Sigmoid colon (tissue), 7 donors: ENCODE data around the gene TECPR2. TPM values are rescaled to one million over a fixed set of nuclear protein-coding genes. Genes with fewer than 3 reads are reported as not detected.

Source experiments
- DNase-seq: peaks from one replicate; pipeline ENCODE4 v3.0.0-alpha.2; 2019
- H3K27ac ChIP-seq, 4 donors: fragments of 200-600 bp; sonication (generic); one replicate each; pipeline ENCODE4 v1.5.1; 2016 to 2019; ENCODE audit warnings: mild to moderate bottlenecking in 1 of 4
- H3K27me3 ChIP-seq, 3 donors: fragments of 200-600 bp; sonication (generic); one replicate each; pipeline ENCODE4 v1.5.1; 2019; ENCODE audit warnings: mild to moderate bottlenecking in 1 of 3
- H3K36me3 ChIP-seq, 4 donors: fragments of 200-600 bp; sonication (generic); one replicate each; pipeline ENCODE4 v1.5.1; 2016 to 2019
- H3K4me1 ChIP-seq, 4 donors: fragments of 200-600 bp; sonication (generic); one replicate each; pipeline ENCODE4 v1.5.1; 2017 to 2019
- H3K4me3 ChIP-seq, 4 donors: fragments of 200-600 bp; sonication (generic); one replicate each; pipeline ENCODE4 v1.5.1; 2017 to 2019; ENCODE audit warnings: mild to moderate bottlenecking in 2 of 4, moderate library complexity in 1 of 4
- H3K9me3 ChIP-seq, 4 donors: fragments of 200-600 bp in 3 of 4; sonication (generic) in 3 of 4; one replicate each; pipeline versions ENCODE4 v1.5.1 to v1.6.1; 2013 to 2019
- EP300 ChIP-seq, 4 donors: sonication (generic); formaldehyde crosslinking; IDR thresholded peaks; one replicate each; pipeline ENCODE4 v1.6.1; 2017; ENCODE audit warnings: antibody characterized with exemption in 4 of 4
- POLR2A ChIP-seq, 2 donors: fragments of 450-650 bp; IDR thresholded peaks; one replicate each; pipeline ENCODE4 v1.6.1; 2016; ENCODE audit warnings: antibody characterized with exemption in 2 of 2, mild to moderate bottlenecking in 2 of 2, moderate library complexity in 2 of 2
- POLR2AphosphoS5 ChIP-seq, 4 donors: sonication (generic); formaldehyde crosslinking; IDR thresholded peaks; one replicate each; pipeline ENCODE4 v1.6.1; 2017; ENCODE audit warnings: antibody characterized with exemption in 4 of 4
- WGBS, 2 donors: extraction: QIAGEN DNeasy Blood & Tissue Kit; methylation state at CpG; one replicate each; pipeline ENCODE4 v1.1.7; 2013; 5-methylcytosine and 5-hydroxymethylcytosine counted together
- intact Hi-C: fragments of 100-400 bp; cut with DNase I; formaldehyde crosslinking; loops from one replicate; pipeline ENCODE4 v1.15.1; 2023
- polyA plus RNA-seq, 3 donors: library from polyadenylated mRNA; stranded (reverse); fragments of 200-250 nt; gene quantifications; one replicate each; pipeline ENCODE4 v1.2.3, GENCODE V29; 2013
- total RNA-seq, 4 donors: library from RNA; depleted of rRNA; stranded (reverse); fragments of >200 nt; gene quantifications; one replicate each; pipeline ENCODE4 v1.1.0, GENCODE V29; 2016
- TF ChIP-seq, protein P1 (sequence below), 4 experiments: fragments of 450-650 bp in 3 of 4; fragments of 200-600 bp in 1 of 4; IDR thresholded peaks; one replicate each; pipeline ENCODE4 v1.5.1; 2016 to 2019; ENCODE audit warnings: antibody characterized with exemption in 4 of 4, mild to moderate bottlenecking in 3 of 4, moderate library complexity in 2 of 4
- donor health status: healthy with polysubstance abuse.
- donor health status: Bipolar disorder and iron deficiency.
- donor health status: healthy.

TECPR2 gene
- total and polyA plus RNA-seq, 7 donors, result 2.1 to 51.0 (median 15.3) TPM

DNA sequence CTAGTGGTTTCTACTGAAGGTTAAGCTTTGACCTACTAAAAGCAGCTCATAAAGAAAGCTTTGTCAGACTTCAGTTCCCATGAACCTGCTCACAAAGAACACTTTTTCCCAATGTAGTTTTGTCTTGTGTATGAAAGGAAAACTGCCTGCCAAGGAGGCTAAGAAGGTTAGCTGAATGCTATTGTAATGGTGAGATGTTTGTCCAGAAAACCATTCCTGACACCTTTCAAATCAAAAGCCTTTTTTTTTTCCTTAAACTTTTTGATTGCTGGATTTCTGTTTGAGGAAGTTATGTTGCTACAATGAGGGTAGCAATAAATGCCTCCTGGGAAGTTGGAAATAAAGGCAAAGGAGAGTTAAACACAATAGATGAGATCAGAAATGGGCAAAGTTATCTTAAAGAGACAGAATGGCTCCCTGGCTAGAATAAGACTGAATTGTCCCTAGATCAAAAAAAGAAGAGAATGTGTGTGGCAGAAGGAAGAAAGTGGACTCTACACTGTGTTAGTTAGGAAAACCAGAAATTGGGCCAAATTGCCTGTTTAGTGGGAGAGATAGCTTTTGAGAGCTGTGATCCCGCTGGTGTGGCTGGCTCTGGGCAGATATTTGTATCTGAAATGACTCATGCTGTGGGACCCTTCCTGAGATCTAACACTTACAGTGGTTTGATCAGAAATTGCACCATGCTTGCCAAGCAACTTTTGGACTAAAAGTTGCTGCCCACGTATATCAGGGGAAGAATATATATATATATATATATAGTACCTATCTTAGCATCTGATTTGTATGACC lies 27.5 kb downstream of the TECPR2 start:
- H3K27ac ChIP-seq, result peak overlapping the region in 3 of 4 donors; percentile 41 to 63 (median 47)
- no peak for DNase-seq
- no peak for TF ChIP-seq POLR2A (IDR thresholded peaks at IDR 0.05)
- TF ChIP-seq, protein P1, sequence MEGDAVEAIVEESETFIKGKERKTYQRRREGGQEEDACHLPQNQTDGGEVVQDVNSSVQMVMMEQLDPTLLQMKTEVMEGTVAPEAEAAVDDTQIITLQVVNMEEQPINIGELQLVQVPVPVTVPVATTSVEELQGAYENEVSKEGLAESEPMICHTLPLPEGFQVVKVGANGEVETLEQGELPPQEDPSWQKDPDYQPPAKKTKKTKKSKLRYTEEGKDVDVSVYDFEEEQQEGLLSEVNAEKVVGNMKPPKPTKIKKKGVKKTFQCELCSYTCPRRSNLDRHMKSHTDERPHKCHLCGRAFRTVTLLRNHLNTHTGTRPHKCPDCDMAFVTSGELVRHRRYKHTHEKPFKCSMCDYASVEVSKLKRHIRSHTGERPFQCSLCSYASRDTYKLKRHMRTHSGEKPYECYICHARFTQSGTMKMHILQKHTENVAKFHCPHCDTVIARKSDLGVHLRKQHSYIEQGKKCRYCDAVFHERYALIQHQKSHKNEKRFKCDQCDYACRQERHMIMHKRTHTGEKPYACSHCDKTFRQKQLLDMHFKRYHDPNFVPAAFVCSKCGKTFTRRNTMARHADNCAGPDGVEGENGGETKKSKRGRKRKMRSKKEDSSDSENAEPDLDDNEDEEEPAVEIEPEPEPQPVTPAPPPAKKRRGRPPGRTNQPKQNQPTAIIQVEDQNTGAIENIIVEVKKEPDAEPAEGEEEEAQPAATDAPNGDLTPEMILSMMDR (IDR thresholded peaks at IDR 0.05), result no peak
- no peak for TF ChIP-seq POLR2AphosphoS5 (IDR thresholded peaks at IDR 0.05)
- TF ChIP-seq EP300 (IDR thresholded peaks at IDR 0.05), result no peak
- H3K9me3 ChIP-seq, result no peaks in the 10 kb centered on the region
- H3K27me3 ChIP-seq, result no peaks in the 10 kb centered on the region
- H3K4me3 ChIP-seq, result no peak overlapping the region
- peaks cover 0 to 7% (median 0%) of the 10 kb centered on the region in 4 donors for H3K36me3 ChIP-seq
- intact Hi-C loops, result no loop called here
- peaks cover 0 to 23% (median 17%) of the 10 kb centered on the region in 4 donors for H3K4me1 ChIP-seq
- WGBS, 2 donors, result 16 to 54% methylated on average over 2 of the region's 2 CpGs

DNA sequence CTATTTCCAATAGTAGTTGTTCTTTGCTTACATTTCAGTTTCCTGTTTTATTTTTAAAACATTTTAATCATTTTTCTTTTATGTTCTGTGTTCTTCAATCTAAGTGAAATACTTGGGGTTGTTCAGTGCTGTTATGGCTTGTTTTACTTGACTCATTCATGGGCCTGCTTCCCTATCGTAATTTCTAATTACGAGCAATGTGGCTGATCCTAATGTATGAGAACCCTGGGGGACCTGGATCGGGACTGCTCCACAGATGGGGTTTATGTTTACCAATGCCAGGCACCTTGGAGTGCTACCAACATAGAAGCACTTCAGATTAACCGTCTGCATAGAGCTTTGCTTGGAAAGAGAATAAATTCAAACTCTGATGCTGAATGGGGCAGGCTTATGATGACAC lies 29.8 kb downstream of the TECPR2 start:
- peak overlapping the region in 2 of 4 donors; percentile 11 to 23 for H3K27ac ChIP-seq
- H3K4me3 ChIP-seq, result no peak overlapping the region
- TF ChIP-seq POLR2AphosphoS5 (IDR thresholded peaks at IDR 0.05) (no peak), EP300 (IDR thresholded peaks at IDR 0.05) (no peak), POLR2A (IDR thresholded peaks at IDR 0.05) (no peak)
- TF ChIP-seq, protein P1 (IDR thresholded peaks at IDR 0.05), result no peak
- H3K36me3 ChIP-seq, result peaks cover 0 to 4% (median 0%) of the 10 kb centered on the region in 4 donors
- no peaks in the 10 kb centered on the region for H3K9me3 ChIP-seq
- WGBS, 2 donors, result 50 to 77% methylated on average over 4 of the region's 4 CpGs
- intact Hi-C loops, result no loop called here
- no peaks in the 10 kb centered on the region for H3K27me3 ChIP-seq
- H3K4me1 ChIP-seq, result peaks cover 0 to 23% (median 17%) of the 10 kb centered on the region in 4 donors
- DNase-seq, result no peak

DNA sequence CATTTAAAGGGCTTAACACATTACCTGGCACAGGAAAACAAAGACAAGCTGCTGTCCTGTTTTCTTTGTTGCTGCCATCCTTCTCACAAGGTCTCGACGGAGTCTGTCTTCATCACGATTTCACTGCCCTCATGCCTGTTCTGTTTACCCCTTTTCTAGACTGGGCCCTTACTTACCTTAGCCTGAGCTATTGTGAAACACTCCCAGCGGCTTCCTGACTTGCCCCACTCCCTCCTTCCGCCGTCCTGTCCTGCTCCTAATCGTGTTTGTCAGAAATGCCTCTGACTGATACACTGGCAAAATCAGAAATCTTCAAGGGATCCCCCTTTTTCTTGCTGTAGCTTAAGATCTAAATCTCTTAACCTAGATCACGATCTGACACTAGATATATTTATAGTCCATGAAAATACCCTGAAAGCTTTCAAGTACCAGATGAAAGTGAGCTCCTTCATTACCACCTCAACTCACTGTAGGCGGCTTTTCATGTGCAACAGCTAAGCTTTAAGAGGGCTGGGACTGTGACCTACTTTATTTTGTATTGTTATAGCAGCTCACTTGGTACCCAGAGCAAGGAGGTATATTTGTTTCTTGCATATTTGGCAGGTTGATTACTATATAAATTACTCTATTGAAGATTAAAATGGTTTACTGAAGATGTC lies 32.1 kb downstream of the TECPR2 start:
- intact Hi-C loops, result no loop called here
- peaks cover 0 to 4% (median 0%) of the 10 kb centered on the region in 4 donors for H3K36me3 ChIP-seq
- H3K9me3 ChIP-seq, result peaks cover 0 to 8% (median 0%) of the 10 kb centered on the region in 4 donors
- H3K4me3 ChIP-seq, result no peak overlapping the region
- no peaks in the 10 kb centered on the region for H3K27me3 ChIP-seq
- WGBS, 2 donors, result 62 to 89% methylated on average over 9 of the region's 9 CpGs
- H3K4me1 ChIP-seq, result peaks cover 0 to 19% (median 15%) of the 10 kb centered on the region in 4 donors
- no peak overlapping the region for H3K27ac ChIP-seq
- no peak for DNase-seq
- TF ChIP-seq, protein P1 (IDR thresholded peaks at IDR 0.05), result no peak
- TF ChIP-seq POLR2AphosphoS5 (IDR thresholded peaks at IDR 0.05), result no peak
- no peak for TF ChIP-seq EP300 (IDR thresholded peaks at IDR 0.05)
- no peak for TF ChIP-seq POLR2A (IDR thresholded peaks at IDR 0.05)

DNA sequence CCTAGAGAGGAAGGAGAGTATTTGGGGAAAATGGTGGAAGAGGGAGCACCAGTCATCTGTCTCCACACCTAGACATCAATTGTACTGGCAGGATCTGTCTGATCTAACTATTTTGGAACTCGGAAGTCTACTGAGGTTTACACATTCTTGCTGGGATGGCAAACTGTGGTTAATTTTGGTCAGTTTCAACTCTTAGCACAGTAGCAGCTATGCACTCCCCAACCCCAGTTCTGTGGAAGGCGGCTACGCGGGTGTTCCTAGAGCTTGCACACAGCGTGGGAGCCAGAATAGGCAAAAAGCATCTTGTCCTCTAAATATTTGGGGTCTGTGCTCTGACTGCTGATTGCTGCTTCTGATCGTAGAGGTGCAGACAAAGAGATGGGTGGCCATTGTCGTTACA lies 33.8 kb downstream of the TECPR2 start:
- WGBS, 2 donors, result 96 to 97% methylated on average over 7 of the region's 7 CpGs
- no peak for DNase-seq
- no peak for TF ChIP-seq POLR2AphosphoS5 (IDR thresholded peaks at IDR 0.05)
- TF ChIP-seq, protein P1 (IDR thresholded peaks at IDR 0.05), result no peak
- no peak for TF ChIP-seq POLR2A (IDR thresholded peaks at IDR 0.05)
- no peak for TF ChIP-seq EP300 (IDR thresholded peaks at IDR 0.05)
- H3K36me3 ChIP-seq, result peaks cover 0 to 4% (median 0%) of the 10 kb centered on the region in 4 donors
- no peak overlapping the region for H3K27ac ChIP-seq
- no peaks in the 10 kb centered on the region for H3K27me3 ChIP-seq
- intact Hi-C loops, result no loop called here
- no peak overlapping the region for H3K4me3 ChIP-seq
- H3K4me1 ChIP-seq, result peaks cover 0 to 12% (median 7%) of the 10 kb centered on the region in 4 donors
- peaks cover 0 to 8% (median 0%) of the 10 kb centered on the region in 4 donors for H3K9me3 ChIP-seq
